ENCODE measurements around the gene CNOT2.
"Not testable (repeated sequence)": the region's sequence is repeated elsewhere in the genome, so short reads cannot be mapped to it uniquely, and the experiment has no call there.

The CNOT2 gene

GRCh38 chr12:70383484-70383883 is 140.3 kb downstream of the CNOT2 start:
- no peaks in the 10 kb centered on the region for H3K27me3 ChIP-seq (ENCODE audit: control insufficient read depth in 1 of 2, insufficient read depth in 2 of 2, low read length in 2 of 2)
- H3K4me3 ChIP-seq (ENCODE audit: low read depth in 1 of 2, low read length in 2 of 2), result no peak overlapping the region
- H3K36me3 ChIP-seq (ENCODE audit: control insufficient read depth in 1 of 2, insufficient read depth in 2 of 2, low read length in 2 of 2), result no peaks in the 10 kb centered on the region
- H3K4me1 ChIP-seq (ENCODE audit: control insufficient read depth in 1 of 2, insufficient read depth in 2 of 2, low read length in 2 of 2), result no peaks in the 10 kb centered on the region
- no peak overlapping the region for H3K27ac ChIP-seq (ENCODE audit: low read depth, low read length)
- no peaks in the 10 kb centered on the region for H3K9me3 ChIP-seq (ENCODE audit: control insufficient read depth in 1 of 2, low read length in 2 of 2)
- H3K9ac ChIP-seq (ENCODE audit: low read depth in 1 of 2, low read length in 2 of 2), result no peak overlapping the region

GRCh38 chr12:70383886-70384285 is 140.7 kb downstream of the CNOT2 start:
- Histone ChIP-seq H3K36me3 (ENCODE audit: control insufficient read depth in 1 of 2, insufficient read depth in 2 of 2, low read length in 2 of 2) (no peaks in the 10 kb centered on the region), H3K9me3 (ENCODE audit: control insufficient read depth in 1 of 2, low read length in 2 of 2) (no peaks in the 10 kb centered on the region), H3K27me3 (ENCODE audit: control insufficient read depth in 1 of 2, insufficient read depth in 2 of 2, low read length in 2 of 2) (no peaks in the 10 kb centered on the region), H3K27ac (ENCODE audit: low read depth, low read length) (no peak overlapping the region), H3K9ac (ENCODE audit: low read depth in 1 of 2, low read length in 2 of 2) (no peak overlapping the region), H3K4me3 (ENCODE audit: low read depth in 1 of 2, low read length in 2 of 2) (no peak overlapping the region), H3K4me1 (ENCODE audit: control insufficient read depth in 1 of 2, insufficient read depth in 2 of 2, low read length in 2 of 2) (no peaks in the 10 kb centered on the region)

- no peak overlapping the region for H3K9ac ChIP-seq (ENCODE audit: low read depth in 1 of 2, low read length in 2 of 2)
- no peak overlapping the region for H3K27ac ChIP-seq (ENCODE audit: low read depth, low read length)
- no peaks in the 10 kb centered on the region for H3K36me3 ChIP-seq (ENCODE audit: control insufficient read depth in 1 of 2, insufficient read depth in 2 of 2, low read length in 2 of 2)
Measured at GRCh38 chr12:70386771-70387170, 143.5 kb downstream of the CNOT2 start.

GRCh38 chr12:70389678-70390077 is 146.4 kb downstream of the CNOT2 start:
- H3K4me1 ChIP-seq (ENCODE audit: control insufficient read depth in 1 of 2, insufficient read depth in 2 of 2, low read length in 2 of 2), result peaks cover 4 to 7% of the 10 kb centered on the region in 2 donors
- no peaks in the 10 kb centered on the region for H3K27me3 ChIP-seq (ENCODE audit: control insufficient read depth in 1 of 2, insufficient read depth in 2 of 2, low read length in 2 of 2)
- no peak overlapping the region for H3K9ac ChIP-seq (ENCODE audit: low read depth in 1 of 2, low read length in 2 of 2)
- no peak overlapping the region for H3K27ac ChIP-seq (ENCODE audit: low read depth, low read length)
- no peaks in the 10 kb centered on the region for H3K9me3 ChIP-seq (ENCODE audit: control insufficient read depth in 1 of 2, low read length in 2 of 2)
- no peak overlapping the region for H3K4me3 ChIP-seq (ENCODE audit: low read depth in 1 of 2, low read length in 2 of 2)
- H3K36me3 ChIP-seq (ENCODE audit: control insufficient read depth in 1 of 2, insufficient read depth in 2 of 2, low read length in 2 of 2), result no peaks in the 10 kb centered on the region

More at GRCh38 chr12:70386771-70387170, 143.5 kb downstream of the CNOT2 start:
- Histone ChIP-seq H3K4me1 (ENCODE audit: control insufficient read depth in 1 of 2, insufficient read depth in 2 of 2, low read length in 2 of 2) (no peaks in the 10 kb centered on the region), H3K9me3 (ENCODE audit: control insufficient read depth in 1 of 2, low read length in 2 of 2) (no peaks in the 10 kb centered on the region), H3K27me3 (ENCODE audit: control insufficient read depth in 1 of 2, insufficient read depth in 2 of 2, low read length in 2 of 2) (no peaks in the 10 kb centered on the region), H3K4me3 (ENCODE audit: low read depth in 1 of 2, low read length in 2 of 2) (no peak overlapping the region)

GRCh38 chr12:70392631-70393030 is 149.4 kb downstream of the CNOT2 start:
- not testable (repeated sequence) for H3K9ac ChIP-seq (ENCODE audit: low read depth in 1 of 2, low read length in 2 of 2); H3K27ac ChIP-seq (ENCODE audit: low read depth, low read length); H3K36me3 ChIP-seq (ENCODE audit: control insufficient read depth in 1 of 2, insufficient read depth in 2 of 2, low read length in 2 of 2); H3K4me1 ChIP-seq (ENCODE audit: control insufficient read depth in 1 of 2, insufficient read depth in 2 of 2, low read length in 2 of 2); H3K27me3 ChIP-seq (ENCODE audit: control insufficient read depth in 1 of 2, insufficient read depth in 2 of 2, low read length in 2 of 2); H3K9me3 ChIP-seq (ENCODE audit: control insufficient read depth in 1 of 2, low read length in 2 of 2); H3K4me3 ChIP-seq (ENCODE audit: low read depth in 1 of 2, low read length in 2 of 2)

GRCh38 chr12:70393787-70394499 is 150.7 kb downstream of the CNOT2 start:
- no peaks in the 10 kb centered on the region for H3K27me3 ChIP-seq (ENCODE audit: control insufficient read depth in 1 of 2, insufficient read depth in 2 of 2, low read length in 2 of 2)
- no peak overlapping the region for H3K4me3 ChIP-seq (ENCODE audit: low read depth in 1 of 2, low read length in 2 of 2)
- H3K9ac ChIP-seq (ENCODE audit: low read depth in 1 of 2, low read length in 2 of 2), result no peak overlapping the region
- no peak overlapping the region for H3K27ac ChIP-seq (ENCODE audit: low read depth, low read length)
- H3K36me3 ChIP-seq (ENCODE audit: control insufficient read depth in 1 of 2, insufficient read depth in 2 of 2, low read length in 2 of 2), result no peaks in the 10 kb centered on the region
- no peaks in the 10 kb centered on the region for H3K9me3 ChIP-seq (ENCODE audit: control insufficient read depth in 1 of 2, low read length in 2 of 2)
- peaks cover 4 to 7% of the 10 kb centered on the region in 2 donors for H3K4me1 ChIP-seq (ENCODE audit: control insufficient read depth in 1 of 2, insufficient read depth in 2 of 2, low read length in 2 of 2)

- Histone ChIP-seq H3K27me3 (ENCODE audit: control insufficient read depth in 1 of 2, insufficient read depth in 2 of 2, low read length in 2 of 2) (no peaks in the 10 kb centered on the region), H3K9ac (ENCODE audit: low read depth in 1 of 2, low read length in 2 of 2) (no peak overlapping the region), H3K4me1 (ENCODE audit: control insufficient read depth in 1 of 2, insufficient read depth in 2 of 2, low read length in 2 of 2) (peaks cover 4 to 7% of the 10 kb centered on the region in 2 donors), H3K36me3 (ENCODE audit: control insufficient read depth in 1 of 2, insufficient read depth in 2 of 2, low read length in 2 of 2) (no peaks in the 10 kb centered on the region), H3K4me3 (ENCODE audit: low read depth in 1 of 2, low read length in 2 of 2) (no peak overlapping the region), H3K27ac (ENCODE audit: low read depth, low read length) (no peak overlapping the region), H3K9me3 (ENCODE audit: control insufficient read depth in 1 of 2, low read length in 2 of 2) (no peaks in the 10 kb centered on the region)
Measured at GRCh38 chr12:70398002-70398401, 154.8 kb downstream of the CNOT2 start.

- H3K27ac ChIP-seq (ENCODE audit: low read depth, low read length), result no peak overlapping the region
- no peak overlapping the region for H3K4me3 ChIP-seq (ENCODE audit: low read depth in 1 of 2, low read length in 2 of 2)
- H3K9ac ChIP-seq (ENCODE audit: low read depth in 1 of 2, low read length in 2 of 2), result no peak overlapping the region
- H3K27me3 ChIP-seq (ENCODE audit: control insufficient read depth in 1 of 2, insufficient read depth in 2 of 2, low read length in 2 of 2), result no peaks in the 10 kb centered on the region
- peaks cover 4 to 6% of the 10 kb centered on the region in 2 donors for H3K4me1 ChIP-seq (ENCODE audit: control insufficient read depth in 1 of 2, insufficient read depth in 2 of 2, low read length in 2 of 2)
- H3K36me3 ChIP-seq (ENCODE audit: control insufficient read depth in 1 of 2, insufficient read depth in 2 of 2, low read length in 2 of 2), result no peaks in the 10 kb centered on the region
- no peaks in the 10 kb centered on the region for H3K9me3 ChIP-seq (ENCODE audit: control insufficient read depth in 1 of 2, low read length in 2 of 2)
Measured at GRCh38 chr12:70398862-70399261, 155.6 kb downstream of the CNOT2 start.

GRCh38 chr12:70399311-70399710 is 156.1 kb downstream of the CNOT2 start:
- Histone ChIP-seq H3K27me3 (ENCODE audit: control insufficient read depth in 1 of 2, insufficient read depth in 2 of 2, low read length in 2 of 2) (no peaks in the 10 kb centered on the region), H3K36me3 (ENCODE audit: control insufficient read depth in 1 of 2, insufficient read depth in 2 of 2, low read length in 2 of 2) (no peaks in the 10 kb centered on the region), H3K9me3 (ENCODE audit: control insufficient read depth in 1 of 2, low read length in 2 of 2) (no peaks in the 10 kb centered on the region), H3K4me1 (ENCODE audit: control insufficient read depth in 1 of 2, insufficient read depth in 2 of 2, low read length in 2 of 2) (peaks cover 2% of the 10 kb centered on the region in 2 donors), H3K9ac (ENCODE audit: low read depth in 1 of 2, low read length in 2 of 2) (no peak overlapping the region), H3K27ac (ENCODE audit: low read depth, low read length) (no peak overlapping the region), H3K4me3 (ENCODE audit: low read depth in 1 of 2, low read length in 2 of 2) (no peak overlapping the region)

- no peaks in the 10 kb centered on the region for H3K27me3 ChIP-seq (ENCODE audit: control insufficient read depth in 1 of 2, insufficient read depth in 2 of 2, low read length in 2 of 2)
- H3K4me1 ChIP-seq (ENCODE audit: control insufficient read depth in 1 of 2, insufficient read depth in 2 of 2, low read length in 2 of 2), result no peaks in the 10 kb centered on the region
- H3K9ac ChIP-seq (ENCODE audit: low read depth in 1 of 2, low read length in 2 of 2), result no peak overlapping the region
- H3K36me3 ChIP-seq (ENCODE audit: control insufficient read depth in 1 of 2, insufficient read depth in 2 of 2, low read length in 2 of 2), result no peaks in the 10 kb centered on the region
- no peak overlapping the region for H3K27ac ChIP-seq (ENCODE audit: low read depth, low read length)
- H3K9me3 ChIP-seq (ENCODE audit: control insufficient read depth in 1 of 2, low read length in 2 of 2), result no peaks in the 10 kb centered on the region
- H3K4me3 ChIP-seq (ENCODE audit: low read depth in 1 of 2, low read length in 2 of 2), result no peak overlapping the region
Measured at GRCh38 chr12:70400124-70400523, 156.9 kb downstream of the CNOT2 start.

Measured in duodenal mucosa (tissue), 2 donors.